ENCODE measurements around the gene SPEM3. TPM values are rescaled to one million over a fixed set of nuclear protein-coding genes. Genes with fewer than 3 reads are reported as not detected.
A peak's percentile ranks its signal among the peaks of the same experiment; 100 is the strongest.

The SPEM3 gene
- total and polyA plus RNA-seq, 9 donors: not detected

DNA sequence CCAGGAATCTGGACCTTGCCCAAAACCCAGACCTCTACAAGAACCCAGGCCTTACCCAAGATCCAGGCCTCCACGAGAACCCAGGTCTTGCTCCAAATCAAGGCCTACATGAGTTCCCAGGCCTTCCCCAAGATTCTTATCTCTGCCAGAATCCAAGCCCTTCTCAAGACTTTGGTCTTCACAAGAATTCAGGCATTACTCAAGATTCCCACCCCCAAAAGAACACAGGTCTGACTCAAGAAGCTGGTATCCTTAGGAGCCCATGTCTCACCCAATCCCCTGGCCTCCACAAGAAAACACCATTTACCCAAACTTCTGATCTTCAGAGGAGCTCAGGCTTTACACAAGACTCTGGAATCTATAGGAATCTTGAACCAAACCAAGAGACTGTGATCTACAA is 2.6 kb downstream of the SPEM3 start:
- Histone ChIP-seq H3K9me3 (no peaks in the 10 kb centered on the region), H3K27me3 (no peaks in the 10 kb centered on the region), H3K36me3 (no peaks in the 10 kb centered on the region), H3K4me1 (ENCODE audit: insufficient read depth) (no peaks in the 10 kb centered on the region), H3K4me3 (no peak overlapping the region), H3K27ac (no peak overlapping the region)
- TF ChIP-seq POLR2A (IDR thresholded peaks at IDR 0.05): no peak
- TF ChIP-seq EP300 (IDR thresholded peaks at IDR 0.05): no peak
- TF ChIP-seq, protein P1, sequence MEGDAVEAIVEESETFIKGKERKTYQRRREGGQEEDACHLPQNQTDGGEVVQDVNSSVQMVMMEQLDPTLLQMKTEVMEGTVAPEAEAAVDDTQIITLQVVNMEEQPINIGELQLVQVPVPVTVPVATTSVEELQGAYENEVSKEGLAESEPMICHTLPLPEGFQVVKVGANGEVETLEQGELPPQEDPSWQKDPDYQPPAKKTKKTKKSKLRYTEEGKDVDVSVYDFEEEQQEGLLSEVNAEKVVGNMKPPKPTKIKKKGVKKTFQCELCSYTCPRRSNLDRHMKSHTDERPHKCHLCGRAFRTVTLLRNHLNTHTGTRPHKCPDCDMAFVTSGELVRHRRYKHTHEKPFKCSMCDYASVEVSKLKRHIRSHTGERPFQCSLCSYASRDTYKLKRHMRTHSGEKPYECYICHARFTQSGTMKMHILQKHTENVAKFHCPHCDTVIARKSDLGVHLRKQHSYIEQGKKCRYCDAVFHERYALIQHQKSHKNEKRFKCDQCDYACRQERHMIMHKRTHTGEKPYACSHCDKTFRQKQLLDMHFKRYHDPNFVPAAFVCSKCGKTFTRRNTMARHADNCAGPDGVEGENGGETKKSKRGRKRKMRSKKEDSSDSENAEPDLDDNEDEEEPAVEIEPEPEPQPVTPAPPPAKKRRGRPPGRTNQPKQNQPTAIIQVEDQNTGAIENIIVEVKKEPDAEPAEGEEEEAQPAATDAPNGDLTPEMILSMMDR (IDR thresholded peaks at IDR 0.05): no peak
- no peak for DNase-seq
- intact Hi-C loops (cut with DNase I): loop anchor here in 2 of 4 donors (10.0 kb wide), 1 partner anchor 76 kb away; the partner anchor contains the start of genes KCTD11 (in 2 of the 2) and TMEM95 (in 2 of the 2)
- 85 to 91% (median 90%) methylated on average over 1 of the region's 1 CpG for WGBS, 3 donors

GRCh38 chr17:7432296-7432695 is 3.6 kb downstream of the SPEM3 start:
- Histone ChIP-seq H3K36me3 (no peaks in the 10 kb centered on the region), H3K4me3 (no peak overlapping the region), H3K27me3 (no peaks in the 10 kb centered on the region), H3K4me1 (ENCODE audit: insufficient read depth) (no peaks in the 10 kb centered on the region), H3K9me3 (no peaks in the 10 kb centered on the region), H3K27ac (no peak overlapping the region)
- intact Hi-C loops (cut with DNase I): loop anchor here in 2 of 4 donors (10.0 kb wide), 1 partner anchor 77 kb away; the partner anchor contains the start of genes KCTD11 (in 2 of the 2) and TMEM95 (in 2 of the 2)
- 84 to 92% (median 88%) methylated on average over 11 of the region's 11 CpGs for WGBS, 3 donors
- DNase-seq: no peak
- TF ChIP-seq EP300 (IDR thresholded peaks at IDR 0.05): no peak
- TF ChIP-seq POLR2A (IDR thresholded peaks at IDR 0.05): no peak

DNA sequence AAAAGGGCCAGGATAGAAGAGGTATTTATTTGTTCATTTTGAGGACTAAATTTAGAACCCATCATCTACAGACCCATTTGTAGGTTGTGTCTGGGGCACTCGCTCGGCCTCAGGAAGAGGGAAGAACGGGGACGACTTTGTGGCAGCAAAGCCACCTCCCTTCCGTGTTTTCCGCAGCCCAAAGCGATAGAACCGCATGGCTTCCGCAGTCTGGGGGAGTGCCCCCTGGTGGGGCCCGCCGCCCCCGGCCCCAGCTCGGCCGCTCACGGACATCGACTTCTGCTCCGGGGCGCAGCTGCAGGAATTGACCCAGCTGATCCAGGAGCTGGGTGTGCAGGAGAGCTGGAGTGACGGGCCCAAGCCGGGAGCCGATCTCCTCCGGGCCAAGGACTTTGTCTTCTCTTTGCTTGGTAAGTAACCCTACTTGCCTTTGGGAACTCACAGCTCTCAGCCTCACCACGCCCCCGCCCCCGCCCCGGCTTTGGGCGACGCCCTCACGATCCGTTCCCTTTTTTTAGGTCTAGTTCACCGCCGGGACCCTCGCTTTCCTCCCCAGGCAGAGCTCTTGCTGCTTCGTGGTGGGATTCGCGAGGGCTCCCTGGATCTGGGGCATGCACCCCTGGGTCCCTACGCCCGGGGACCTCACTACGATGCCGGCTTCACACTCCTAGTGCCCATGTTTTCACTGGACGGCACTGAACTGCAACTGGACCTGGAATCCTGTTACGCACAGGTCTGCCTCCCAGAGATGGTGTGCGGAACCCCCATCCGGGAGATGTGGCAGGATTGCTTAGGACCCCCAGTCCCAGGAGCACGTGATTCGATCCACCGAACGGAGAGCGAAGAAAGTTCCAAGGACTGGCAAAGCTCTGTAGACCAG is 7.3 kb downstream of the SPEM3 start:
- Histone ChIP-seq H3K36me3 (no peaks in the 10 kb centered on the region), H3K27me3 (no peaks in the 10 kb centered on the region), H3K4me1 (ENCODE audit: insufficient read depth) (peaks cover 4% of the 10 kb centered on the region), H3K27ac (no peak overlapping the region), H3K4me3 (peak overlapping the region; percentile 27), H3K9me3 (no peaks in the 10 kb centered on the region)
- TF ChIP-seq EP300 (IDR thresholded peaks at IDR 0.05): no peak
- TF ChIP-seq, protein P1 (IDR thresholded peaks at IDR 0.05): no peak
- DNase-seq: no peak
- intact Hi-C loops (cut with DNase I): loop anchor here in 3 of 4 donors (2.0 to 10.0 kb wide), 2 partner anchors 81 kb away; partner anchors contain the start of genes TMEM95 (in 3 of the 3) and KCTD11 (in 2 of the 3)
- 5 to 9% (median 6%) methylated on average over 42 to 49 of the region's 49 CpGs for WGBS, 3 donors

GRCh38 chr17:7436556-7437368 is 8.1 kb downstream of the SPEM3 start:
- Histone ChIP-seq H3K4me3 (peak overlapping the region; percentile 15), H3K4me1 (ENCODE audit: insufficient read depth) (peaks cover 4% of the 10 kb centered on the region), H3K9me3 (no peaks in the 10 kb centered on the region), H3K36me3 (no peaks in the 10 kb centered on the region), H3K27ac (no peak overlapping the region), H3K27me3 (no peaks in the 10 kb centered on the region)
- 1 to 6% (median 3%) methylated on average over 65 to 92 of the region's 92 CpGs for WGBS, 3 donors
- intact Hi-C loops (cut with DNase I): loop anchor here in 2 of 4 donors (10.0 kb wide), 1 partner anchor 82 kb away; the partner anchor contains the start of genes KCTD11 (in 2 of the 2) and TMEM95 (in 2 of the 2)
- TF ChIP-seq EP300 (IDR thresholded peaks at IDR 0.05): no peak
- TF ChIP-seq, protein P1 (IDR thresholded peaks at IDR 0.05): peak; percentile 68 to 95 (median 88)
- peak; percentile 65 to 85 (median 75) for DNase-seq

All from ovary (tissue), 9 donors.